SIG-M5 treated with dmso at 0.1 percent for 504 hours (cell line): ENCODE results near the gene SOX13.

Experiments used
- DNase-seq: peaks from one replicate; lab custom pipeline; 2025; ENCODE audit not compliant: unreplicated experiment; lab: John Stamatoyannopoulos, UW

Gene SOX13

GRCh38 chr1:204059970-204060369, 12.9 kb upstream of the SOX13 start:
- DNase-seq: no peak

GRCh38 chr1:204062106-204062505, 10.8 kb upstream of the SOX13 start:
- DNase-seq: no peak

GRCh38 chr1:204065174-204065985, 7.5 kb upstream of the SOX13 start:
- no peak for DNase-seq

GRCh38 chr1:204065986-204066300, 7.0 kb upstream of the SOX13 start:
- no peak for DNase-seq

GRCh38 chr1:204067935-204068334, 5.0 kb upstream of the SOX13 start:
- DNase-seq: no peak

GRCh38 chr1:204069887-204070286, 3.0 kb upstream of the SOX13 start:
- DNase-seq: no peak

GRCh38 chr1:204070895-204071294, 2.0 kb upstream of the SOX13 start:
- DNase-seq: no peak

- DNase-seq: no peak
These were observed 940 bp downstream of the SOX13 start for GRCh38 chr1:204073837-204074273.

GRCh38 chr1:204074274-204075138, 1.6 kb downstream of the SOX13 start:
- DNase-seq: no peak

GRCh38 chr1:204075139-204075521, 2.2 kb downstream of the SOX13 start:
- DNase-seq: no peak

- no peak for DNase-seq
These were observed 3.3 kb downstream of the SOX13 start for GRCh38 chr1:204075890-204076846.

GRCh38 chr1:204076891-204077290, 4.0 kb downstream of the SOX13 start:
- DNase-seq: no peak

GRCh38 chr1:204077979-204078696, 5.2 kb downstream of the SOX13 start:
- DNase-seq: no peak

GRCh38 chr1:204079608-204079999, 6.7 kb downstream of the SOX13 start:
- DNase-seq: no peak

- DNase-seq: peak; percentile 63
These were observed 7.4 kb downstream of the SOX13 start for GRCh38 chr1:204080163-204080903.

GRCh38 chr1:204081164-204081790, 8.4 kb downstream of the SOX13 start:
- no peak for DNase-seq

- DNase-seq: no peak
These were observed 9.0 kb downstream of the SOX13 start for GRCh38 chr1:204081791-204082513.

GRCh38 chr1:204083491-204083890, 10.6 kb downstream of the SOX13 start:
- no peak for DNase-seq
